IPS-11a (cell line): ENCODE measurements around the gene SUGP2.
"Not testable (repeated sequence)": the region's sequence is repeated elsewhere in the genome, so short reads cannot be mapped to it uniquely, and the experiment has no call there.

Source experiments
- H3K4me3 ChIP-seq: one replicate; pipeline ENCODE4 v1.5.1; 2013; ENCODE audit warnings: low read depth, low read length, control low read depth

Gene SUGP2

DNA sequence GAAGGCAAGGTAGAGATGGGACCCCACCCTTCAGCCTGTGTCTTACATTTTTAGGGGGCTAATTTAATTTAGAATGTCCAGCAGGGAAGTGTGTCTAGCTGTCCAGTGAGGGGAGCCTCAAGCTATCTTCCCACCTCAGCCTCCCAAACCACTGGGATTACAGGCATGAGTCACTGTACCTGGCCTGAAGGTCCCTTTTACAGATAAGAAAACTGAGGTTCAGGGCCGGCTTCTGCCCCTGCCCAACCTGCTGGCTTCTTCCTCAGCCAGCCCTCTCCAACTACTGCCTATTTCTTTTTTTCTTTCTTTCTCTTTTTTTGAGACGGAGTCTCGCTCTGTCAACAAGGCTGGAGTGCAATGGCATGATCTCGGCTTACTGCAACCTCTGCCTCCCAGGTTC is 72.9 kb downstream of the SUGP2 start:
- H3K4me3 ChIP-seq = no peak overlapping the region

DNA sequence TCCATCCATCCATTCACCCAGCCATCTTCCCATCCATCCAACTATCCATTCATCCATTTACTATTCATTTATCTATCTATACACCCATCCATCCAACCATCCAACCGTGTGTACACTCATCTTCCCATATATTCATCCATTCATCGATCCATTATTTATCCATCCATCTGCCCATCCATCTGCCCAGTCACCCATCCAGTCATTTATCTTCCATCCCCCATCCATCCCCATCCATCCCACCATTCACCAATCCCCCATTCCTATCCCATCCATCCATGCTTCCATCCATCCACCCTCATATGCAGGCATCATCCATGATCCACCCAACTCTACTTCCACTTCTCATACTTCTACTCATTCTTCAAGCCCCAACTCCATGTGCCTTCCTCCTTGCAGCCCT is 78.3 kb downstream of the SUGP2 start:
- H3K4me3 ChIP-seq = no peak overlapping the region

DNA sequence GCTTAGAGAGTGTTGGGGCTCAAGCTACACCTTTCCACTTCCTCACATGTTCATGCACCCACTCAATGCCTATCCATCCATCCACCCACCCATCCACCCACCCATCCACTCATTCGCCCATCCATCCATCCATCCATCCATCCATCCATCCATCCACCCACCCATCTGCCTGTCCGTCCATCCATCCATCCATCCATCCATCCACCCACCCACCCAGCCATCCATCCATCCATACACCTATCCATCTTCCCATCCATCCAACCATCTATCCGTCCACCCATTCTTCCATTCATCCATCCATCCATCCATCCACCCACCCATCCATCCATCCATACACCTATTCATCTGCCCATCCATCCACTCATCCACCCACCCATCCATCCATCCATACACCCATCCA is 79.2 kb downstream of the SUGP2 start:
- H3K4me3 ChIP-seq = no peak overlapping the region

DNA sequence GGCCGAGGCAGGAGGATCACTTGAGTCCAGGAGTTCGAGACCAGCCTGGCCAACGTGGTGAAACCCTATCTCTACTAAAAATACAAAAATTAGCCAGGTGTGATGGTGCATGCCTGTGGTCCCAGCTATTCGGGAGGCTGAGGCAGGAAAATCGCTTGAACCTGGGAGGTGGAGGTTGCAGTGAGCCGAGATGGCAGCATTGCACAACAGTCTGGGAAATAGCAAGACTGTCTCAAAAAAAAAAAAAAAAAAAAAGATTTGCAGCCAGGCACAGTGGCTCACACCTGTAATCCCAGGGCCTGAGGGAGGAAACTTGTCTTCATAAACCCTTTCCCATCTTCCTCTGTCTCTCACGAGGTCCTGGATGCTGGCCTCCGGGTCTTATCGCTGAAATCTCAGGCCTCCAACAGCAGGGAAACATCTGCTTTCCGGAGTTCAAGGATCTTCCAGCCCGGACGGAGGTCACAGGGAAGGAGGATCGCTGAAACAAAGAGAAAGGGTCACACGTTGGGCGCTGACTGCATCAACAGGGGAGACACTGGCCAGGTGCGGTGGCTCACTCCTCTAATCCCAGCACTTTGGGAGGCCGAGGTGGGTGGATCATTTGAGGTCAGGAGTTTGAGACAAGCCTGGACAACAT is 80.8 kb downstream of the SUGP2 start:
- H3K4me3 ChIP-seq = not testable (repeated sequence)

DNA sequence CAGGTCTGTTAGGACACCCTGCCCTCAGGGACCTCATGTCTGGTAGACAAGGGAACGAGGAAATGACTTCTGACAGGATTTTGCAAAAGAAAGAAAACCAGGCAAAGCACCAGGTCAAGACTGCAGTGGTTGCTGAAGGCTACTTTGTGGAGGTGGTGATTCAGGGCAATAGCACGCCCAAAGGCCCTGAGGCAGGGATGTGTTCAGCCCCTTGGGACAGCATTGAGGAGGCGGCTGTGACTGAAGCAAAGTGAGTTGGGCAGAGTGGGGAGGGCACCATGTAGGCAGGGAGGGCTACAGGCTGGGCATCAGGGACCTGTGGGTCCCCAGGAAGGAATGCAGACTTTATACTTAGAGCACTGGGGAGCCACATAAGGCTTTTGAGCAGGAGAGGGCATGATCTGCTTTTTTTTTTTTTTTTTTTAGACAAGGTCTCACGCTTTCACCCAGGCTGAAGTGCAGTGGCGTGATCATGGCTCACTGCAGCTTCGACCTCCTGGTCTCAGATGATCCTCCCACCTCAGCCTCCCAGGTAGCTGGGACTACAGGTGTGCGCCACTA is 81.5 kb downstream of the SUGP2 start:
- no peak overlapping the region for H3K4me3 ChIP-seq

DNA sequence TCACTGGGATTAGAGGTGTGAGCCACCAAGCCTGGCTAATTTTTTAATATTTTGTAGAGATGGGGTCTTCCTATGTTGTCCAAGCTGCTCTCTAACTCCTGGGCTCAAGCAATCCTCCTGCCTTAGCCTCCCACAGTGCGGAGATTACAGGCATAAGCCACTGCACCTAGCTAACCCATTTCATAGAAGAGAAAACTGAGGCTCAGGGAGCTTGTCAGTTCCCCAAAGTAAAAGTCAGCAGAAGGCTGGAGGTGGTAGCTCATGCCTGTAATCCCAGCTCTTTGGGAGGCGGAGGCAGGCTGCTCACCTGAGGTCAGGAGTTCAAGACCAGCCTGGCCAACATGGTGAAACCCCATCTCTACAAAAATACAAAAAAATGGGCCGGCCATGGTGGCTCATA is 83.5 kb downstream of the SUGP2 start:
- H3K4me3 ChIP-seq = no peak overlapping the region

DNA sequence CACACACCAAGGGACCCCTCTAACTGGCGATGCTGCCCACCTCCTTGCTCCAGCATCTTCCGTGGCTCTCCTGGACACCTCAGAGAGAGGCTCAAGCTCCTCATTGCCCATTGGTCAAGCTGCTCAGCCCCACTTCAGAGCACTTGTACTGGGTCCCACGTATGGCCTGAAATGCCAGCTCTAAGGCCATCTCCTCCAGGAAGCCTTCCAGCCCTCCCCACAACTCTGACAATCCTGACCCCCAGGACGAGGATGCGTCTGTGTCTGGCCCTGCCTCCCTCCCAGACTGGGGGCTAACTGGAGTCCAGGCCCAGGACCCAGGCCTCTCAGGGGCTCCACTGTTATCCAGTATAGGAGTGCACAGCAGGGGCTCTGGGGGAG is 84.4 kb downstream of the SUGP2 start:
- H3K4me3 ChIP-seq = no peak overlapping the region

DNA sequence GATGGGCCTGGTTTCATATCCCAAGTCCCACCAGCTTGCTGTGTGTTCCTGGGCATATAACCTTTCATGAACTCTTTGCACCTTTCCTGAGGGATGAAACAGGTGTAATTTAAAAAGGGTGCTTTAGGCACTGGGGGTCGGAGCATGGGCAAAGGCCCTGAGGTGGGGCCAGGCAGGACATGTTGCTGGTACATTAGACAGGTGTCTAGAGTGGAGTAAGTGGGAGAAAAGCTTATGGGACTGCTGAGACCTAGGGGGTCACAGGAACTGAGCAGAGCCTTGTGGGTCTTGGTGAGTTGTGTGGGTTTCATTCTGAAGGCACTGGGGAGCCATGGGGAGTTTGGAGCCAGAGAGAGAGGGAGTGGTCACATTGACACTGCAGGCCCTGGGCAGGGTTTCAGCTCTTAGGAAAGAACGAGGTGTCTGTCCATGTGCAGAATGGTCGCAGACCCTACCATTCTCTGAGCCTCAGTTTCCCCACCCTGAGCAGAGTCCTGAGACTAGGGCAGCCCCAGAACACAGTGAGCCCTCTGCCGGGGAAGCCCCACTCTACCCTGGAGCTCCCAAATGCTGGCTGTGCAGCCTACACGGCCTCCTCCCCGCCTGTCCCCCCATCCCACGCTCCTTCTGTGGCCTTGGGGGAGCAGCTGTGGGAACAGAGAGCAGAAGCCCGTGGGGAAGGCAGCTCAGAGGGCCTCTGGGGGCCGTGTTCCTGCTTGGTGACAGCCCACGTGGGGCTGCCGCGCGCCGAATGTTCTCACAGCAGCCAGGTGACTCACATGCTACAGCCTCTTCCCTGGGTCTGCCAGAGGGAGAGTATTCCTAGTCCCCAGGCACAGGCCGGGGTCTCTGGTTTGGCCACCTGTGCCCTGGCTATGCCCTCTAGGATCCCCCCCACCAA is 85.0 kb downstream of the SUGP2 start:
- H3K4me3 ChIP-seq = no peak overlapping the region

DNA sequence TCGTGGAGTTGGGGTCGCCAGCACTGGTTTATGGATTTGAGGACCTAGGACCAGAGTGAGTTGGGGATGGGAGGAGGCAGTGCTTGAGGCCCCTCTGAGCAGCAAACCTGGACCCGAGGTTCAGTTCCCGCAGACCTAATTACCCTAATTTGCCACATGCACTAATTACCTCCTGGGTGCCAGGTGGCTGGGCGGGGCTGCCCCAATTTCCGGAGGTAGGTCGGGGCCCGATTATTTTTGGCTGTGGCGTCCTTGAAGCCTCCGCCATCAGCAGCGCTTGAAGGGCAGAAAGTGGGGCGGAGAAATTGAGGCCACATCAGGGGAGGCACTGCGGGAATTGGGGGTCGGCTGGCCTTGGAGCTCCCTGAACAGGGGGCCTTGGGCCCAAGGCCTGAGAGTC is 86.4 kb downstream of the SUGP2 start:
- no peak overlapping the region for H3K4me3 ChIP-seq

DNA sequence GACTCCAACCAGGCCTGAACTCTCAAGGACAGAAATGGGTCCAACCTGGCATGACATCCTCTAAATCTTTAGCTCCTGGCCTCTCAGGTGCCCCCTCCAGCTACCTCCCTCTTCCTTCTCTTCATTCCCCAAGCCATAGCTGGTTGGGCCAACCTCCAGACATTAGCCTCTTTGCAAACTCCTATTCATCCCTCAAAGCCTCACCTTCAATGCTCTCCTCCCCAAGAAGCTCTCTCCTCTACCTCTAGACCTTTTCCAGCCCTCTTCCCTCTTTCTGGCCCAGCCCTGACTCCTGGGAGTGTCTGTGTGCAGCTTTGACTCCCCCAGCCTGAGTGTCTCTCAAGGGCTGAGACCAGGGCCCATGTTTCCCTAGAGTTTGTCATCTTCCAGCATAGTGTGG is 87.0 kb downstream of the SUGP2 start:
- H3K4me3 ChIP-seq = no peak overlapping the region

DNA sequence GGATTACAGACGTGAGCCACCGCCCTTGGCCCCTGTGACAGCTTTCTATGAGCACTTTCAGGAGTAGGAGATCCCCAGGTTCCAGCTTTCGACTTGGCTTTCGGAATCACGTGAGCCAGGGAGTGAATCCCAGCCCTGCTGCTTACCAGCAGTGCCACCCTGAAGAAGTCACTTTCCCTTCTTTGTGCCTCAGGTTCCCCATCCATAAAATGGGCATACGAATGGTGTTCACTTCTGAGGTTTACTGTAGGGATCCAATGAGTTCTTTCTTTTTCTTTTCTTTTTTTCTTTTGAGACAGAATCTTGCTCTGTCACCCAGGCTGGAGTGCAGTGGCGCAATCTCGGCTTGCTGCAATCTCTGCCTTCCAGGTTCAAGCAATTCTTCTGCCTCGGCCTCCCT is 88.0 kb downstream of the SUGP2 start:
- H3K4me3 ChIP-seq = no peak overlapping the region

DNA sequence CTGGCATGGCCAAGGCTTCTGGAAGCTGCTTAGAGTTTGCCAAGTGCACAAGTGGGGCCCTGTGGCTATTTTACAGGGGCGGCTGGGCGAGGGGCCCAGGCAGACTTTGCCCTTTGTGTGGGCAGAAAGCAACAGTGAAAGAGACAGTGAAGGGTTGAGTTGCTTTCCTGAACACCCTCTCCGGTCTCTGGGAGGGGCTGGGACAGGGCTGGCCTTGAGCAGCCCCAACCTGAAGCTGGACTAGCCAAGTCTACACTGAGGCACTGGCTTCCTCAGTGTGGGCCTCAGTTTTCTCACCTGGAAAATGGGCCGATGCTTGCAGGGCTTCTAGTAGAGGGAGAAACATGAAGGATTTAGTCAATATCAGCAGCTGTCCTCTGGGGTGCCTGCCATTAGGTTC is 89.9 kb downstream of the SUGP2 start:
- H3K4me3 ChIP-seq = no peak overlapping the region

DNA sequence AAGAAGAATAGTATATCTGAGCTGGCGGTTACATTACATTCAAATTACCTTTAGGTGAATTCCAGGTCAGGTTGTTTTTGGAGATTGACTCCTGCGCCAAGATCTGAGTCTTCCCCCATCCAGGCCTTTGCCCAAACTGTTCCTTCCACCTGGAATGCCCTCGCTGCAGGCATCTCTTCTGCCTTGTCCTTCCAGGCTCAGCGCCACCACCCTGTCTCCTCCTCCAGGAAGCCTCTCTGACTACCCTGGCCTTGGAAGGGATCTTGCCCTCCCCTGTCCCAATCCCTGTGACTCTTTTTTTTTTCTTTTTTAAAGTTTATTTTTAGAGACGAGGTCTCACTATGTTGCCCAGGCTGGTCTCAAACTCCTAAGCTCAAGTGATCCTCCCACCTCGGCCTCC is 90.6 kb downstream of the SUGP2 start:
- H3K4me3 ChIP-seq = no peak overlapping the region

DNA sequence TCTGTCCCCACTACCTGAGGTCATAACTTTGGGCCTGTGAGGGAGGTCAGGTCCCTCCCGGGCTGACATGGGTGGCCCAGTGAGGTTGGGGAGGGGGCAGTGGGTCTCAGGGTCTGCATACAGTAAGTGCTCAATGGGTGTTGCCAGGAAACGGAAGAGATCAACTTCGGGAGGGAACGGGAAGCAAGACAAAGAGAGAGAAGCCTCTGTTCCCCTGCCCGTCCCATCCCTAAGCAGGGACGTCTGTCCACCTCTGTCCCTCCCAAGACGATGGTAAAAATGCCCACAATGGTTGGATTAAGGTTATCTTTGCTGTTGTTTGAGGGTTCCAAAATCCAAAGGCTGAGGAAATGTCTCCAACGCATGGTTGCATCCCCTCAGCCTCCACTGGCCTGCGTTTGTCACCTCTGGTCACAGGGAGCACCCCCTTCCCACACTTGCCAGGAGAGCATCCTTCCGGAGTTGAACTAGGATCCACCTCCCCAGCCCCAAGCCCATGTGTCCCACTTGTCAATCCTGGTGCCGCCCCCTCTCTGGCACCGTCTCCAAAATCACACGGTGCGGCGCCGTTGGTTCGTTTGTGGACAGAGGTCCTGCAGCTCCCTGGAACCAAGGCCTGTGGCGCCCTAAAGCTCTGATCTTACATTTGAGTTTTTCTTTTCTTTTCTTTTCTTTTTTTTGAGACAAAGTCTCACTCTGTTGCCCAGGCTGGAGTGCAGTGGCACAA is 91.5 kb downstream of the SUGP2 start:
- no peak overlapping the region for H3K4me3 ChIP-seq
